HG03521 (cell line): ENCODE results near the gene PRDM16.
"Not testable (repeated sequence)": the region's sequence is repeated elsewhere in the genome, so short reads cannot be mapped to it uniquely, and the experiment has no call there.

Experiments
- ATAC-seq: cut with Tn5 transposase; IDR thresholded peaks from one replicate; pipeline ENCODE4 v1.9.1; 2021; ENCODE audit warnings: mild to moderate bottlenecking, moderate library complexity; ENCODE audit not compliant: unreplicated experiment

The PRDM16 gene

DNA sequence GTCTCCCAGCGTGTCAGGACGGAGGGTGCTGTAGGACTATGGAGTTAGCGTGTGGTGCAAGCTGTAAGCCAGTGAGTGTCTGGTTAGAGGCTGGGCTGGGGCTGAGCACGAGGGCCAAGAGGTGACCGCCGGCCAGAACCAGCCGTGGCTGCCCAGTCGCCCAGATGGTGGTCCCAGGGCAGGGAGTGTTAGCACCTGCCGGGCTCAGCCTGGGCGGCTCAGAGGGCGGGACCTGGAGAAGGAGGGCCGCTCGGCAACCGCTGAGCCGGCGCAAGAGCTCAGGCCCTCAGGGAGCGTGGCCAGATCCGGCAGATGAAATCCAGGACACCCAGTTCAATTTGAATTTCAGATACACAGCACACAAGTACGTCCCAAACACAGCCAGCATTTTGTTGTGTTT, 87.9 kb downstream of the PRDM16 start:
- no peak for ATAC-seq

DNA sequence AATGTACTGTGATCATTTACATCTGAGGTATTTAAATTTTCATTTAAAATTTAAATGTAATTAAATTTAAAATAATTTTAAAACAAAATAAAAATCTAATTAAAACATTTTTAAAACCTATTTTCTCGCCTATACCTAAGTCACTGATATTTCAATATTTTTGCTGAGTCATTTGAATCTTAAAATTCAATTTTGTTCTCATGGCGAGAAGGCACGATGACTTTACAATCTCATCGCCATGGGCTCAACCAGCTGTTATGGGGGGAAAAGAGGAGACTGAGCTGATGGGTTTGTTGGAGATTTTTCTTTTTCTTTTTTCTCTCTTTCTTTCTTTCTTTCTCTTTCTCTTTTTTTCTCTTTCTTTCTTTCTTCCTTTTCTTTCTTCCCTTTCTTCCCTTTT, 89.3 kb downstream of the PRDM16 start:
- no peak for ATAC-seq

- no peak for ATAC-seq
Measured at GRCh38 chr1:3159121-3159520, 90.1 kb downstream of the PRDM16 start.

GRCh38 chr1:3159996-3160395, 91.0 kb downstream of the PRDM16 start:
- no peak for ATAC-seq

DNA sequence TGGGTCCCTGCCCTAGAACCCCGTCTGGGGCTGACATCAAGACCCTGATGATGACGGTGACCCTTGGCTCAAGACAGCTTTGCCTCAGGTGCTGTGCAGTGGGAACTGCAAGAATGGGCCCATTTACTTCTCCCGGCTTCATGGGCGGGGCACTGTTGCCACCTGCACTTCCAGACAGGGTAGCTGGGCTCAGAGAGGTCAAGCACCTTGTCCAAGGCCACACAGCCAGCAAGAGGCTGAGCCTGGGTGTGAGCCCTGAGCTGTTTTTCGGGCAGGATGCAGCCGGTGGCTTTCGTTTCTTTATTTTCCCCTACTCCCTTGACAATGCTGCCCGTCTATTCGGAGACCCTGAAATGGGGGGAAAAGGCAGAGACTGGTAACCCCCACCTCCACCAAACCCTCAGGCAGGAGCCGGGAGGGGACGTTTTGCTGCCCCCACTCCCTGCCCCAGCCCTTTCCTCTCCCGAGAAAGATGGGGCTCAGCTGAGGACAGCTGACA, 91.7 kb downstream of the PRDM16 start:
- ATAC-seq, result no peak

GRCh38 chr1:3161176-3161840, 92.3 kb downstream of the PRDM16 start:
- ATAC-seq, result no peak

DNA sequence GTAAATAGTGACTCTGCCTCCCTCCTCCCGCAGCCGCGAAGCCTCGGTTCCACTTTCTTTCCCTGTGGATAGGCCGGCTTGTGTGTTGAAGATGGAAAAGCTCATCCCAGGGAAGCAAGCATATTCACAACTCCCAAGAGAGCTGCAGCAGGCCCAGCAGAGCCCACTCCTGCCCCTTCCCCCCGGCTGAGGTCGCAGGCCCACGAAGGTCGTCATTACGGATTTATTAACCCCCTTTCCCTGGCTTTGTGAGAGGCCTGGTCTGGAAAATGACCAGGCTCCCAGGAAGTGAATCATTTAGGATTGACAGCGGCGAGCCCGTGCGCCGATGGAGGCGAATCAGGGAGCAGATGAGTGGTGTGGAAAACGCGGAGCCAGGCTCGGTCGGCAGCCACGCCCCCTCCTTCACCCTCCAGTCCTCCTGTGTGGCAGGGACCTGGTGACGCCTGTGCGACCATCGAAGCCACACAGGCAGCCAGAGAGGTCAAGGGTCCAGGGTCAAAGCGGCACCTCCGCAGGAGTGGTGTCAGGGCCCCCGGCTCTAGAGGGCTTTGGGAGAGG, 93.4 kb downstream of the PRDM16 start:
- ATAC-seq, result no peak

- no peak for ATAC-seq
Measured at GRCh38 chr1:3163356-3163755, 94.4 kb downstream of the PRDM16 start.

DNA sequence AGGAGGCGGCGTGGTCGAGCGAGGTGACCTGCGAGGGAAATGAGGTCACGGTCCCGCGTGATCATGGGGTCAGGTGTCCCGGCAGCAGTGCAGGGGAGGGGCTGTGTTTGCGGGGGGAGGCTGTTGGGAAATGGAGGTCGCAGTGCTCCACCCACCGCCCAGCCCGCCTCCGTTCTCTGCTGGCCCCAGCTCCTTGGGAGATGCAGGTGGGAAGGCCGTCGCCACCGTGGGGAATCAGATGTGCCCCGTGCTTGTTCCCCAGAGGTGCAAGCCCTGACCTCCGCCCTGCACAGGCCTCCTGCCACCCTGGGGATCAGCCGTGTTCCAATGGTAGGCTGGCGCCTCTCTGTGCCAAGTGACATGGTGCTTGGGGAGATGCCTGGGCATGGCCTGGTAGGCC, 95.7 kb downstream of the PRDM16 start:
- no peak for ATAC-seq

- not testable (repeated sequence) for ATAC-seq
Measured at GRCh38 chr1:3165189-3165588, 96.2 kb downstream of the PRDM16 start.

DNA sequence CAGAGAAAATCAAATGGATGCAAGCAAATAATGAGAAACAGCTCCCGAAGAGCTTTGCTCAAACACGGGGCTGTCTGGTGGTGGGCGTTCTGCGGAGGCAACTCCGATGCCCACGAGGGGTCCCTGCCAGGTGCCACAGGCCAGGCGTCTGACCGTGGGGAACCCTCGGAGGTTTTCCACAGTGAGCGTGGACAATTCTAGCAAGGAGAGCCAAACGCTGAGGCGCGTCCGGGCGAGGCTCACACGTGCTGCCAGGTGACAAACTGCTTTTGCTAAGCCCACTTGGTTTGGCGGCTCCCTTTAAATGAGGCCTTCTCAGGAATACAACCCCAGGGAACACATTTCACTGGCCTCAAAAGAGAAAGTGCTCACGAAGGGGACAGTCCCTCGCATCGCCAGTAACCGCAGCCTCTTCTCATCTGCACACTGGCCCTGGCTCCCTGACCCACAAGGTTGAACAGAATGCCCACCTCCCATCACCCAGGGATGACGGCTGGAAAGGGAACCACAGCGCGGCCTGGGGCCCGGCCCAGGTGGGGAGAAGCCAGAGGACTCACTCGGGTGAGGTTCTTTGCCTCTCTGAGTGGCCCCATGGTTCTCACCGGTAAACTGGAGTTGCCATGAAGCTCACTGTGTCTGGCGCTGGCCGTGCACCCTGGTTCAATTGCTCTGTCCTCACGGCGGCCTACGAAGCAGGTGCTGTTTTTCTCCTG, 97.4 kb downstream of the PRDM16 start:
- ATAC-seq, result no peak

- no peak for ATAC-seq
Measured at GRCh38 chr1:3167255-3167654, 98.3 kb downstream of the PRDM16 start.

- ATAC-seq, result no peak
Measured at GRCh38 chr1:3168678-3169077, 99.7 kb downstream of the PRDM16 start.

DNA sequence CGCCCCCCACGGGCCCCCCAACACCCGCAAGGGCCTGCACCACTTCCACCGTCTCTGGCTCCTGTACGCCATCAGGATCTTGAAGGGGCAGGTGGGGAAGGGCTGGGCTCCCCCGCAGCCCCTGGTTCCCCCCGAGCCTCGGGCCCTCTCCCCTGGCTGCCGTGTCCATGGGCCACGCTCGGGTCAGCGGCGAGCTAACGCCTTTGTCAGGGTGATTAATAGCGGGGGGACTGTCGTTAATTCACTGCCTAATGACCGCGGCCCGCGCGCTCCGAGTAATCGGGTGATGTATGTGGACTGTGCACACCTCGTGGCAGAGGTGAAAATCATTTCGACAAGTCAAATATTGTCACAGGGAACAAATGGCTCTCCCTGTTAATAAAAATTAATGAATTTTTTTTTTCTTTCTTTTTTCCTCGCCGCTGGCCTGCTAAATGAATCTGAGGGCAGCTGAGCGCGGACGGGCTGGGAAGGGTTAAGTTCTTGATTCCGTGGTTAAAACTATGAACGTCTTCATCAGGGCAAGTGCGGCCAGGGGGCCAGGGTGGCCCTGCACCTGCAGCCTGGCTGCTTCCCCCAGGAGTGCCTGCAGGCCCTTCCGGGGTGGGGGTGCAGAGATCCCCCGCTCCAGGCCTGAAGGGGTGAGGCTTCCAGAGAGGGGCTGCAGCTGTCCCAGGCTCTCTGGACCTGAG, 100.8 kb downstream of the PRDM16 start:
- ATAC-seq, result no peak

DNA sequence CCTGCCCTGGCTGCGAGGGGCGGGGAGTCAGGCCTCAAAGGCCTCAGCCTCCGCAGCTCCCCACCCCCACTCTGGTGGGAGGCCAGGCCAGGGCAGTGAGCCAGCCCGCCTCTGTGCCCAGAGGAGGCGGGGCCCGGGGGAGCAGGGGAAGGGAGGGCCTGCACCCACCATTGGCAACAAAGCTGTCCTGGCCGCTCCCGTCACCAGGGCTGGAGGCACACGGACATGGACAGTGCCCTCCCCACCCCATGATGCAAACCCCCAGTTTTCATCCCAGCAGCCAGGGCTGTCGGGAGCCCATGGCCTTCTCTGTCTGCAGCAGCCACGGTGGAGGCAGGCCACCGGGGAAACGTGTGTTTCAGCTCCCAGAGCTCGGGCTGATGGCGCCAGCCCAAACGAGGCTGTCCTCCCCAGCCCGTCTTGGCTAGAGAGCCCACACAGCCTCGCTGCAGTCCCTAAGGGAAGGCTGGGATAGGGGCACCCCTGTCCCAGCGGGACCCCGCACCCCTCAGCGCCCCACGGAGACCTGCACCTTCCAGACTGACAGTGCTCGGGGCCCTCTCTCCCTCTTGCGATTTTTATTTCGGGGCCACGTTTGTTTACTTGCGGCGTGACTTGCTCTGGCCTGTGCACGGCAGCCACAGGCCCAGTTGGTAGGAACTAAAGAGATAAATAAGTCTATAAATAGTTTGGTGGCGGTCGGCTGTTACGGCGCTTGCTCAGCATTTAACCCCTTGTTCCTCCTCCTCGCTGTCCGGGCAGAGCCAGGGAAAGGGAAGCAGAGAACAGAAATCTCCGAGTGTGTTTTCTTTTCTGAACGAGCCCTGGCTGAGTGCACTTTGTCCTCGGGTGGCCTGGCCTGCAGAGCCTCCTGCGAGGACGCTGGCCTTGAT, 101.8 kb downstream of the PRDM16 start:
- ATAC-seq, result no peak

- ATAC-seq, result no peak
Measured at GRCh38 chr1:3171761-3172160, 102.8 kb downstream of the PRDM16 start.

- ATAC-seq, result no peak
Measured at GRCh38 chr1:3172431-3173380, 103.7 kb downstream of the PRDM16 start.

DNA sequence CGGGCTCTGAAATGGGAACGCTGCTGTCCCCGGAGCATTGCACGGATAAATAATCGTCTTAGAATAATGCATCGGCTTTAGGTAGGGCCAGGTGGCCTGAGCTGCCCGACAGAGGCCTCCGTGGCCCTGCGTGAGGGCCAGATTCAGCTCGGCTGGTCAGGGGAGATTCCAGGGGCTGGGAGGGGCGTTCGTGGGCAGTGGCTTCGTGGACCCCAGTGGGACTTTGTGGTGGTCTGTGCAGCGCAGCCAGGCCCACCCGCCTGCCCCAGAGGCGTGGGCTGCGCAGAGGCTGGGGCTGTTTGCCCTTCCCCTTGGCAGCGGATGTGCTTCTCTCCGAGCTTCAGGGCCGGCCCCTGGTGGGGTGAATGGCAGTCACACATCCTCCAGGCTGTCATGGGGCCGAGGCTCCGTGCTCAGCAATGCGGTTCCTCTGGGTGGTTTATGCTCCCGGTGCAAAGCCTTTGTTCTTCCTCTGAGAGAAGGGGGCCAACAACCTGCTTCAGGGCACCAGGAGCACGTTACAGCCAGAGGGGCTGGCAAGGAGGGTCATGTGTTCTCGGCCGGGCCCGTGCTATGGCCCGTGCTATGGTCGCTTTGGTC, 104.5 kb downstream of the PRDM16 start:
- ATAC-seq, result no peak
